Measurements from ENCODE around the gene PGAP3.

The PGAP3 gene

GRCh38 chr17:39722965-39723848 is 35.4 kb upstream of the PGAP3 start:
- TF ChIP-seq CTCF (IDR thresholded peaks at IDR 0.05; ENCODE audit: low read depth, low read length): no peak
- Histone ChIP-seq H3K4me3 (ENCODE audit: low read depth, low read length) (no peak overlapping the region), H3K36me3 (peaks cover 16% of the 10 kb centered on the region), H3K27me3 (ENCODE audit: insufficient read depth, low read depth, severe bottlenecking) (no peaks in the 10 kb centered on the region), H3K27ac (no peak overlapping the region), H3K9me3 (ENCODE audit: severe bottlenecking) (no peaks in the 10 kb centered on the region)
- no peak for DNase-seq

GRCh38 chr17:39722104-39722503 is 34.2 kb upstream of the PGAP3 start:
- peaks cover 8% of the 10 kb centered on the region for H3K36me3 ChIP-seq
- H3K27me3 ChIP-seq (ENCODE audit: insufficient read depth, low read depth, severe bottlenecking): no peaks in the 10 kb centered on the region
- H3K4me3 ChIP-seq (ENCODE audit: low read depth, low read length): no peak overlapping the region
- no peak for DNase-seq
- H3K9me3 ChIP-seq (ENCODE audit: severe bottlenecking): no peaks in the 10 kb centered on the region
- TF ChIP-seq CTCF (IDR thresholded peaks at IDR 0.05; ENCODE audit: low read depth, low read length): no peak
- H3K27ac ChIP-seq: no peak overlapping the region

- H3K4me3 ChIP-seq (ENCODE audit: low read depth, low read length): no peak overlapping the region
- no peak overlapping the region for H3K27ac ChIP-seq
- TF ChIP-seq CTCF (IDR thresholded peaks at IDR 0.05; ENCODE audit: low read depth, low read length): no peak
- peaks cover 5% of the 10 kb centered on the region for H3K36me3 ChIP-seq
- no peaks in the 10 kb centered on the region for H3K27me3 ChIP-seq (ENCODE audit: insufficient read depth, low read depth, severe bottlenecking)
- DNase-seq: no peak
- no peaks in the 10 kb centered on the region for H3K9me3 ChIP-seq (ENCODE audit: severe bottlenecking)
Measured at GRCh38 chr17:39719563-39720355, 31.9 kb upstream of the PGAP3 start.

GRCh38 chr17:39717660-39718059 is 29.8 kb upstream of the PGAP3 start:
- TF ChIP-seq CTCF (IDR thresholded peaks at IDR 0.05; ENCODE audit: low read depth, low read length): no peak
- Histone ChIP-seq H3K27me3 (ENCODE audit: insufficient read depth, low read depth, severe bottlenecking) (no peaks in the 10 kb centered on the region), H3K9me3 (ENCODE audit: severe bottlenecking) (no peaks in the 10 kb centered on the region), H3K36me3 (no peaks in the 10 kb centered on the region), H3K27ac (no peak overlapping the region), H3K4me3 (ENCODE audit: low read depth, low read length) (no peak overlapping the region)
- DNase-seq: no peak

GRCh38 chr17:39716879-39717536 is 29.2 kb upstream of the PGAP3 start:
- no peaks in the 10 kb centered on the region for H3K36me3 ChIP-seq
- no peak for TF ChIP-seq CTCF (IDR thresholded peaks at IDR 0.05; ENCODE audit: low read depth, low read length)
- DNase-seq: no peak

More at GRCh38 chr17:39716879-39717536, 29.2 kb upstream of the PGAP3 start:
- Histone ChIP-seq H3K27me3 (ENCODE audit: insufficient read depth, low read depth, severe bottlenecking) (no peaks in the 10 kb centered on the region), H3K27ac (no peak overlapping the region; the same call in 1 of the 2 replicates), H3K9me3 (ENCODE audit: severe bottlenecking) (no peaks in the 10 kb centered on the region), H3K4me3 (ENCODE audit: low read depth, low read length) (no peak overlapping the region)

All from WERI-Rb-1 (cell line).